H9 (cell line): ENCODE data around the gene PTF1A. TPM values are rescaled to one million over a fixed set of nuclear protein-coding genes. Genes with fewer than 3 reads are reported as not detected.

ENCODE experiments used
- DNase-seq: peaks from one replicate; pipeline ENCODE4 v3.0.0-alpha.2; 2017
- H2AFZ ChIP-seq: one replicate; pipeline ENCODE4 v1.6.1; 2013; ENCODE audit warnings: mild to moderate bottlenecking, low read length, control low read depth, moderate library complexity
- H2AK5ac ChIP-seq: 2 replicates; pipeline ENCODE4 v1.6.1; 2013; ENCODE audit warnings: low read length, control low read depth, mixed read lengths; ENCODE audit not compliant: insufficient read length
- H2BK120ac ChIP-seq: one replicate; pipeline ENCODE4 v1.6.1; 2013; ENCODE audit warnings: low read depth, mild to moderate bottlenecking, low read length, control low read depth, inconsistent platforms; ENCODE audit not compliant: poor library complexity, severe bottlenecking
- H2BK12ac ChIP-seq: 2 replicates; pipeline ENCODE4 v1.6.1; 2013; ENCODE audit warnings: low read length, control low read depth, mixed read lengths, low read depth; ENCODE audit not compliant: insufficient read length
- H2BK15ac ChIP-seq: 2 replicates; pipeline ENCODE4 v1.6.1; 2013; ENCODE audit warnings: low read depth, low read length, control low read depth
- H2BK20ac ChIP-seq: one replicate; pipeline ENCODE4 v1.6.1; 2013; ENCODE audit warnings: low read depth, mild to moderate bottlenecking, low read length, control low read depth, inconsistent platforms; ENCODE audit not compliant: poor library complexity, severe bottlenecking
- H2BK5ac ChIP-seq: 2 replicates; pipeline ENCODE4 v1.6.1; 2013; ENCODE audit warnings: low read length, control low read depth, mixed read lengths; ENCODE audit not compliant: insufficient read length
- H3K14ac ChIP-seq: 2 replicates; pipeline ENCODE4 v1.6.1; 2013; ENCODE audit warnings: low read length, control low read depth; ENCODE audit not compliant: insufficient read depth
- H3K18ac ChIP-seq: 2 replicates; pipeline ENCODE4 v1.6.1; 2013; ENCODE audit warnings: low read depth, mild to moderate bottlenecking, mixed read lengths, low read length, control low read depth; ENCODE audit not compliant: insufficient read length
- H3K23ac ChIP-seq: 2 replicates; pipeline ENCODE4 v1.6.1; 2013; ENCODE audit warnings: low read length, control low read depth, mixed read lengths, low read depth; ENCODE audit not compliant: insufficient read length
- H3K23me2 ChIP-seq: 2 replicates; pipeline ENCODE4 v1.6.1; 2013; ENCODE audit warnings: low read depth, mild to moderate bottlenecking, mixed read lengths, low read length, control low read depth; ENCODE audit not compliant: insufficient read length, poor library complexity, severe bottlenecking
- H3K27ac ChIP-seq: 2 replicates; pipeline ENCODE4 v1.5.1; 2013; ENCODE audit warnings: low read length, control low read depth, mixed read lengths, low read depth; ENCODE audit not compliant: insufficient read length
- H3K27me3 ChIP-seq: 2 replicates; pipeline ENCODE4 v1.6.1; 2013; ENCODE audit warnings: low read length, control low read depth, inconsistent platforms; ENCODE audit not compliant: insufficient read depth
- H3K4ac ChIP-seq: 2 replicates; pipeline ENCODE4 v1.6.1; 2013; ENCODE audit warnings: low read depth, mild to moderate bottlenecking, control low read depth, inconsistent platforms, low read length, moderate library complexity
- H3K4me1 ChIP-seq: 2 replicates; pipeline ENCODE4 v1.6.1; 2013; ENCODE audit warnings: low read length, control low read depth, inconsistent platforms; ENCODE audit not compliant: insufficient read depth
- H3K4me2 ChIP-seq: 2 replicates; pipeline ENCODE4 v1.6.1; 2013; ENCODE audit warnings: low read length, control low read depth, mixed read lengths; ENCODE audit not compliant: insufficient read length, insufficient read depth
- H3K56ac ChIP-seq: 2 replicates; pipeline ENCODE4 v1.6.1; 2013; ENCODE audit warnings: low read depth, mild to moderate bottlenecking, mixed read lengths, low read length, control low read depth; ENCODE audit not compliant: insufficient read length
- H3K79me1 ChIP-seq: 2 replicates; pipeline ENCODE4 v1.6.1; 2013; ENCODE audit warnings: low read depth, mild to moderate bottlenecking, moderate library complexity, low read length, control low read depth, inconsistent platforms; ENCODE audit not compliant: insufficient read depth, poor library complexity, severe bottlenecking
- H3K79me2 ChIP-seq: 2 replicates; pipeline ENCODE4 v1.6.1; 2013; ENCODE audit warnings: low read length, control low read depth, inconsistent platforms; ENCODE audit not compliant: insufficient read depth
- H3K9ac ChIP-seq: 2 replicates; pipeline ENCODE4 v1.6.1; 2013; ENCODE audit warnings: low read length, control low read depth, mixed read lengths; ENCODE audit not compliant: insufficient read length; ENCODE audit errors: extremely low read depth
- H3K9me3 ChIP-seq: one replicate; pipeline ENCODE4 v1.6.1; 2013; ENCODE audit warnings: low read depth, low read length, inconsistent platforms; ENCODE audit not compliant: control insufficient read depth
- H3T11ph ChIP-seq: one replicate; pipeline ENCODE4 v1.6.1; 2013; ENCODE audit warnings: mild to moderate bottlenecking, low read length, control low read depth, inconsistent platforms
- H4K20me1 ChIP-seq: one replicate; pipeline ENCODE4 v1.6.1; 2013; ENCODE audit not compliant: control insufficient read depth, insufficient read length, insufficient read depth
- H4K5ac ChIP-seq: 2 replicates; pipeline ENCODE4 v1.6.1; 2013; ENCODE audit warnings: low read depth, mild to moderate bottlenecking, mixed read lengths, low read length, control low read depth; ENCODE audit not compliant: insufficient read length
- H4K8ac ChIP-seq: replicated peaks from 2 replicates; pipeline ENCODE4 v1.6.1; 2013; ENCODE audit warnings: low read length, control low read depth, mixed read lengths, low read depth; ENCODE audit not compliant: insufficient read length
- H4K91ac ChIP-seq: 2 replicates; pipeline ENCODE4 v1.6.1; 2013; ENCODE audit warnings: low read depth, mild to moderate bottlenecking, moderate library complexity, mixed read lengths, low read length, control low read depth; ENCODE audit not compliant: insufficient read length
- H3K27ac Mint-ChIP-seq, 3 experiments: 2 replicates in 2 of 3; 3 replicates in 1 of 3; pipeline ENCODE4 v1.8.0; 2020 to 2021; ENCODE audit warnings: mixed read lengths in 3 of 3, mild to moderate bottlenecking in 1 of 3, moderate library complexity in 1 of 3
- H3K27me3 Mint-ChIP-seq: 2 replicates; pipeline ENCODE4 v1.8.0; 2021; ENCODE audit warnings: low read depth, mild to moderate bottlenecking, moderate library complexity, mixed read lengths
- H3K36me3 Mint-ChIP-seq, 3 experiments: 2 replicates in 2 of 3; 3 replicates in 1 of 3; pipeline ENCODE4 v1.8.0; 2020 to 2021; ENCODE audit warnings: low read depth in 3 of 3, mixed read lengths in 3 of 3; ENCODE audit not compliant: insufficient read depth in 1 of 3
- H3K4me1 Mint-ChIP-seq, 2 experiments: 2 replicates each; pipeline ENCODE4 v1.8.0; 2020; ENCODE audit warnings: mixed read lengths in 2 of 2
- H3K4me3 Mint-ChIP-seq, 2 experiments: 2 replicates in 1 of 2; 3 replicates in 1 of 2; pipeline ENCODE4 v1.8.0; 2020 to 2021; ENCODE audit warnings: mild to moderate bottlenecking in 2 of 2, mixed read lengths in 2 of 2, moderate library complexity in 1 of 2
- H3K9me3 Mint-ChIP-seq, 2 experiments: 2 replicates in 1 of 2; 3 replicates in 1 of 2; pipeline ENCODE4 v1.8.0; 2020; ENCODE audit warnings: mild to moderate bottlenecking in 2 of 2, mixed read lengths in 2 of 2, moderate library complexity in 1 of 2
- WGBS: extraction: QIAGEN DNeasy Blood & Tissue Kit; methylation state at CpG from one replicate; pipeline ENCODE4 v1.1.7; 2013; ENCODE audit warnings: missing lambda C conversion rate, low lambda C conversion rate, mixed read lengths; ENCODE audit not compliant: insufficient read length; ENCODE audit errors: extremely low coverage; 5-methylcytosine and 5-hydroxymethylcytosine counted together
- total RNA-seq: library from RNA; stranded (reverse); gene quantifications from 2 replicates; pipeline ENCODE4 v1.2.1, GENCODE V29; 2021
- TF ChIP-seq, protein P1 (sequence below): fragments of 200-600 bp; sonication (generic); conservative IDR thresholded peaks from 3 replicates; pipeline ENCODE4 v1.8.0; 2021; ENCODE audit warnings: antibody characterized with exemption, mild to moderate bottlenecking

The PTF1A gene
- total RNA-seq, 1 experiment from 2014 or later: not detected

DNA sequence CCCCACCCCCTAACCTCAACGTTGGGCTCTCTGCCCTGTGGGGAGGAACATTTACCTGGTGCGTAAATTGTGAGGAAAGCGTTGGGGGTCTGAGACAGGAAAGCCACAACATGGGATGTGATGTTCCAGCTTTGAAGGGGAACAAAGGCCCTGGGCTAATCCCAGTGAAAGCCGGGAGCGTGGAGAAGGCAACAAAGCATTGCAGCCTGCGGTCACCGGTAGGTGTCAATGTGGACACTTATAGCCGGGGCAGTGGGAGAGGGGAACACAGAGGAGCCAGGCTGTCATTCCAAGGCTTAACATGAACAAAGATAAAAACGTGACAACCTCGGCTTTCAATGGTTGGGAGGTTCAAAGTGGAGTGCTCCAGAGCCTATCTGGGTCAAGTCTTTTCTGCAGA, 12.7 kb downstream of the PTF1A start:
- Histone ChIP-seq H4K5ac (no peak overlapping the region), H3K23ac (no peak overlapping the region), H2BK15ac (no peak overlapping the region), H3T11ph (no peak overlapping the region), H2BK20ac (no peak overlapping the region), H3K9ac (no peak overlapping the region), H3K27ac (no peak overlapping the region), H2AFZ (no peak overlapping the region), H2BK5ac (no peak overlapping the region), H3K9me3 (no peaks in the 10 kb centered on the region), H3K23me2 (no peaks in the 10 kb centered on the region), H3K18ac (no peak overlapping the region), H3K27me3 (peaks cover 58% of the 10 kb centered on the region), H2BK12ac (no peak overlapping the region), H2BK120ac (no peak overlapping the region), H4K91ac (no peak overlapping the region), H3K14ac (no peak overlapping the region), H3K79me2 (no peaks in the 10 kb centered on the region), H4K20me1 (no peaks in the 10 kb centered on the region), H3K4ac (no peak overlapping the region), H3K4me1 (no peaks in the 10 kb centered on the region), H3K79me1 (no peaks in the 10 kb centered on the region), H3K56ac (no peak overlapping the region), H2AK5ac (no peak overlapping the region), H4K8ac (no peak overlapping the region), H3K4me2 (no peak overlapping the region)
- TF ChIP-seq, protein P1, sequence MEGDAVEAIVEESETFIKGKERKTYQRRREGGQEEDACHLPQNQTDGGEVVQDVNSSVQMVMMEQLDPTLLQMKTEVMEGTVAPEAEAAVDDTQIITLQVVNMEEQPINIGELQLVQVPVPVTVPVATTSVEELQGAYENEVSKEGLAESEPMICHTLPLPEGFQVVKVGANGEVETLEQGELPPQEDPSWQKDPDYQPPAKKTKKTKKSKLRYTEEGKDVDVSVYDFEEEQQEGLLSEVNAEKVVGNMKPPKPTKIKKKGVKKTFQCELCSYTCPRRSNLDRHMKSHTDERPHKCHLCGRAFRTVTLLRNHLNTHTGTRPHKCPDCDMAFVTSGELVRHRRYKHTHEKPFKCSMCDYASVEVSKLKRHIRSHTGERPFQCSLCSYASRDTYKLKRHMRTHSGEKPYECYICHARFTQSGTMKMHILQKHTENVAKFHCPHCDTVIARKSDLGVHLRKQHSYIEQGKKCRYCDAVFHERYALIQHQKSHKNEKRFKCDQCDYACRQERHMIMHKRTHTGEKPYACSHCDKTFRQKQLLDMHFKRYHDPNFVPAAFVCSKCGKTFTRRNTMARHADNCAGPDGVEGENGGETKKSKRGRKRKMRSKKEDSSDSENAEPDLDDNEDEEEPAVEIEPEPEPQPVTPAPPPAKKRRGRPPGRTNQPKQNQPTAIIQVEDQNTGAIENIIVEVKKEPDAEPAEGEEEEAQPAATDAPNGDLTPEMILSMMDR: peak; percentile 45; the same call in 2 of the 3 replicates
- DNase-seq: peak; percentile 64
- Mint-ChIP-seq H3K36me3 (no peaks in the 10 kb centered on the region), H3K27me3 (peaks cover 92% of the 10 kb centered on the region), H3K9me3 (no peaks in the 10 kb centered on the region; a peak in 1 of 5 replicates), H3K4me3 (peak overlapping the region in 1 of 2 experiments; percentile 34; a peak in 2 of 5 replicates), H3K4me1 (peaks cover 21 to 33% of the 10 kb centered on the region in 2 experiments), H3K27ac (no peak overlapping the region)
- no CpG with 5 or more reads among the region's 10 CpGs for WGBS
